Fibroblast of lung (primary cell): ENCODE measurements around the gene KCNQ2.

Experiments
- CTCF ChIP-seq, 2 donors: IDR thresholded peaks in 1 of 2; conservative IDR thresholded peaks in 1 of 2; 1 replicate in 1 of 2; 2 replicates in 1 of 2; pipeline ENCODE4 v1.5.1; 2011 to 2012; ENCODE audit warnings: low read length in 2 of 2, control low read depth in 1 of 2, inconsistent platforms in 1 of 2, low read depth in 1 of 2, mild to moderate bottlenecking in 1 of 2
- EZH2 ChIP-seq: IDR thresholded peaks from 2 replicates; pipeline ENCODE4 v1.5.1; 2012; ENCODE audit warnings: low read length, control low read depth, mild to moderate bottlenecking; ENCODE audit errors: missing control alignments

GRCh38 chr20:63419299-63419698 is 53.2 kb downstream of the KCNQ2 start:
- TF ChIP-seq CTCF (conservative IDR thresholded peaks at IDR 0.05 in 1 of 2, IDR thresholded peaks at IDR 0.05 in 1 of 2; ENCODE audit: low read depth in 1 of 2, low read length in 2 of 2), result no peak
- TF ChIP-seq EZH2, result no peak
